ENCODE results near the gene CYP39A1. TPM values are rescaled to one million over a fixed set of nuclear protein-coding genes. Genes with fewer than 3 reads are reported as not detected.

CYP39A1 gene
- total and polyA plus RNA-seq, 2 experiments from 2014 or later = 5.2 to 9.2 TPM

GRCh38 chr6:46592740-46593139 is 59.9 kb downstream of the CYP39A1 start:
- H3K36me3 ChIP-seq (replicated peaks; ENCODE audit: insufficient read depth, low read depth) = no peaks in the 10 kb centered on the region
- H3K4me1 ChIP-seq (ENCODE audit: insufficient read depth) = no peaks in the 10 kb centered on the region
- no peaks in the 10 kb centered on the region for H3K9me2 ChIP-seq (replicated peaks; ENCODE audit: insufficient read depth)
- H4K20me1 ChIP-seq (ENCODE audit: insufficient read depth, poor library complexity, severe bottlenecking) = no peaks in the 10 kb centered on the region
- no peak overlapping the region for H3K4me2 ChIP-seq
- DNase-seq (ENCODE audit: low spot score) = no peak
- H3K9me3 ChIP-seq (ENCODE audit: low read depth) = no peaks in the 10 kb centered on the region
- no peak overlapping the region for H3K27ac ChIP-seq
- H3K4me3 ChIP-seq = no peak overlapping the region
- TF ChIP-seq EZH2phosphoT487 (IDR thresholded peaks at IDR 0.05; ENCODE audit: low read depth, severe bottlenecking, unreplicated experiment) (no peak), CTCF (IDR thresholded peaks at IDR 0.05; ENCODE audit: poor library complexity) (no peak), EZH2 (IDR thresholded peaks at IDR 0.05; ENCODE audit: borderline replicate concordance) (no peak)
- no peaks in the 10 kb centered on the region for H3K27me3 ChIP-seq
- H3K79me2 ChIP-seq = no peaks in the 10 kb centered on the region
- H2AFZ ChIP-seq = no peak overlapping the region

GRCh38 chr6:46592046-46592445 is 60.6 kb downstream of the CYP39A1 start:
- Histone ChIP-seq H4K20me1 (ENCODE audit: insufficient read depth, poor library complexity, severe bottlenecking) (no peaks in the 10 kb centered on the region), H3K27ac (no peak overlapping the region), H3K4me3 (no peak overlapping the region), H3K79me2 (no peaks in the 10 kb centered on the region), H3K9me3 (ENCODE audit: low read depth) (no peaks in the 10 kb centered on the region), H3K27me3 (no peaks in the 10 kb centered on the region), H3K9me2 (replicated peaks; ENCODE audit: insufficient read depth) (no peaks in the 10 kb centered on the region), H3K4me2 (peak overlapping the region; percentile 20), H3K4me1 (ENCODE audit: insufficient read depth) (no peaks in the 10 kb centered on the region), H3K36me3 (replicated peaks; ENCODE audit: insufficient read depth, low read depth) (no peaks in the 10 kb centered on the region), H2AFZ (no peak overlapping the region)
- 54% methylated on average over 3 of the region's 3 CpGs for WGBS (ENCODE audit: low lambda C conversion rate, missing lambda C conversion rate)
- DNase-seq (ENCODE audit: low spot score) = no peak
- no peak for TF ChIP-seq CTCF (IDR thresholded peaks at IDR 0.05; ENCODE audit: poor library complexity)
- TF ChIP-seq EZH2phosphoT487 (IDR thresholded peaks at IDR 0.05; ENCODE audit: low read depth, severe bottlenecking, unreplicated experiment) = no peak
- no peak for TF ChIP-seq EZH2 (IDR thresholded peaks at IDR 0.05; ENCODE audit: borderline replicate concordance)

GRCh38 chr6:46590765-46591164 is 61.9 kb downstream of the CYP39A1 start:
- DNase-seq (ENCODE audit: low spot score) = no peak
- Histone ChIP-seq H3K4me3 (no peak overlapping the region), H3K9me3 (ENCODE audit: low read depth) (no peaks in the 10 kb centered on the region), H3K4me1 (ENCODE audit: insufficient read depth) (no peaks in the 10 kb centered on the region), H3K4me2 (no peak overlapping the region), H3K27ac (no peak overlapping the region), H3K36me3 (replicated peaks; ENCODE audit: insufficient read depth, low read depth) (no peaks in the 10 kb centered on the region), H2AFZ (no peak overlapping the region), H4K20me1 (ENCODE audit: insufficient read depth, poor library complexity, severe bottlenecking) (no peaks in the 10 kb centered on the region), H3K9me2 (replicated peaks; ENCODE audit: insufficient read depth) (no peaks in the 10 kb centered on the region), H3K79me2 (no peaks in the 10 kb centered on the region), H3K27me3 (no peaks in the 10 kb centered on the region)
- TF ChIP-seq EZH2phosphoT487 (IDR thresholded peaks at IDR 0.05; ENCODE audit: low read depth, severe bottlenecking, unreplicated experiment) (no peak), CTCF (IDR thresholded peaks at IDR 0.05; ENCODE audit: poor library complexity) (no peak), EZH2 (IDR thresholded peaks at IDR 0.05; ENCODE audit: borderline replicate concordance) (no peak)

GRCh38 chr6:46586906-46587305 is 65.7 kb downstream of the CYP39A1 start:
- H3K9me3 ChIP-seq (ENCODE audit: low read depth) = no peaks in the 10 kb centered on the region
- H3K4me3 ChIP-seq = no peak overlapping the region
- no peaks in the 10 kb centered on the region for H3K9me2 ChIP-seq (replicated peaks; ENCODE audit: insufficient read depth)
- H4K20me1 ChIP-seq (ENCODE audit: insufficient read depth, poor library complexity, severe bottlenecking) = no peaks in the 10 kb centered on the region
- 49% methylated on average over 2 of the region's 2 CpGs for WGBS (ENCODE audit: low lambda C conversion rate, missing lambda C conversion rate)
- no peaks in the 10 kb centered on the region for H3K36me3 ChIP-seq (replicated peaks; ENCODE audit: insufficient read depth, low read depth)
- no peak for DNase-seq (ENCODE audit: low spot score)
- TF ChIP-seq EZH2 (IDR thresholded peaks at IDR 0.05; ENCODE audit: borderline replicate concordance) = no peak
- no peak for TF ChIP-seq CTCF (IDR thresholded peaks at IDR 0.05; ENCODE audit: poor library complexity)
- no peak for TF ChIP-seq EZH2phosphoT487 (IDR thresholded peaks at IDR 0.05; ENCODE audit: low read depth, severe bottlenecking, unreplicated experiment)
- no peak overlapping the region for H2AFZ ChIP-seq
- H3K4me2 ChIP-seq = no peak overlapping the region
- no peaks in the 10 kb centered on the region for H3K79me2 ChIP-seq
- H3K4me1 ChIP-seq (ENCODE audit: insufficient read depth) = no peaks in the 10 kb centered on the region
- H3K27me3 ChIP-seq = no peaks in the 10 kb centered on the region
- H3K27ac ChIP-seq = no peak overlapping the region

Data from hepatocyte (in vitro differentiated cells).